RPMI8226 (cell line): Measurements from ENCODE around the gene APH1B.
"Not testable (repeated sequence)": the region's sequence is repeated elsewhere in the genome, so short reads cannot be mapped to it uniquely, and the experiment has no call there.

ENCODE experiments used
- DNase-seq: peaks from one replicate; pipeline ENCODE4 v3.0.0-alpha.2; 2015

The APH1B gene

GRCh38 chr15:63335543-63336240, 58.3 kb downstream of the APH1B start:
- DNase-seq = no peak

GRCh38 chr15:63337046-63337445, 59.6 kb downstream of the APH1B start:
- DNase-seq = no peak

GRCh38 chr15:63338170-63338569, 60.8 kb downstream of the APH1B start:
- no peak for DNase-seq

- DNase-seq = no peak
These were observed 61.8 kb downstream of the APH1B start for GRCh38 chr15:63339006-63339766.

- DNase-seq = no peak
These were observed 62.4 kb downstream of the APH1B start for GRCh38 chr15:63339836-63340235.

- DNase-seq = no peak
These were observed 62.9 kb downstream of the APH1B start for GRCh38 chr15:63340353-63340752.

- no peak for DNase-seq
These were observed 63.5 kb downstream of the APH1B start for GRCh38 chr15:63340878-63341277.

GRCh38 chr15:63341898-63342297, 64.5 kb downstream of the APH1B start:
- DNase-seq = no peak

- DNase-seq = not testable (repeated sequence)
These were observed 65.7 kb downstream of the APH1B start for GRCh38 chr15:63342996-63343562.

GRCh38 chr15:63344731-63345390, 67.5 kb downstream of the APH1B start:
- no peak for DNase-seq

GRCh38 chr15:63345391-63345752, 68.0 kb downstream of the APH1B start:
- DNase-seq = peak; percentile 16

GRCh38 chr15:63347074-63347857, 69.9 kb downstream of the APH1B start:
- peak; percentile 30 for DNase-seq

- DNase-seq = peak; percentile 74
These were observed 71.0 kb downstream of the APH1B start for GRCh38 chr15:63348392-63348791.

GRCh38 chr15:63349156-63349555, 71.8 kb downstream of the APH1B start:
- no peak for DNase-seq

- no peak for DNase-seq
These were observed 72.2 kb downstream of the APH1B start for GRCh38 chr15:63349621-63350020.

- no peak for DNase-seq
These were observed 72.8 kb downstream of the APH1B start for GRCh38 chr15:63350178-63350621.

- DNase-seq = no peak
These were observed 73.8 kb downstream of the APH1B start for GRCh38 chr15:63351170-63351569.

- no peak for DNase-seq
These were observed 75.4 kb downstream of the APH1B start for GRCh38 chr15:63352808-63353207.

GRCh38 chr15:63353261-63353660, 75.9 kb downstream of the APH1B start:
- no peak for DNase-seq

- DNase-seq = no peak
These were observed 76.5 kb downstream of the APH1B start for GRCh38 chr15:63353887-63354286.

GRCh38 chr15:63354821-63355650, 77.6 kb downstream of the APH1B start:
- no peak for DNase-seq

- DNase-seq = no peak
These were observed 79.7 kb downstream of the APH1B start for GRCh38 chr15:63357061-63357460.
